Adipocyte (in vitro differentiated cells): ENCODE measurements around the gene PAPPA.

Experiments
- DNase-seq: peaks from one replicate; pipeline ENCODE4 v3.0.0-alpha.2; 2015; ENCODE audit warnings: low read depth
- H3K27me3 ChIP-seq: replicated peaks from 2 replicates; pipeline ENCODE4 v1.7.0; 2013; ENCODE audit warnings: mild to moderate bottlenecking, low read length, moderate library complexity; ENCODE audit not compliant: control insufficient read depth, insufficient read depth
- H3K36me3 ChIP-seq: 2 replicates; pipeline ENCODE4 v1.7.0; 2013; ENCODE audit warnings: low read length, mild to moderate bottlenecking, moderate library complexity; ENCODE audit not compliant: control insufficient read depth, insufficient read depth, severe bottlenecking
- H3K4me1 ChIP-seq: 2 replicates; pipeline ENCODE4 v1.7.0; 2013; ENCODE audit warnings: mild to moderate bottlenecking, low read length, moderate library complexity; ENCODE audit not compliant: control insufficient read depth, insufficient read depth
- H3K4me3 ChIP-seq: 2 replicates; pipeline ENCODE4 v1.7.0; 2013; ENCODE audit warnings: mild to moderate bottlenecking, low read length, moderate library complexity
- H3K9ac ChIP-seq: 2 replicates; pipeline ENCODE4 v1.7.0; 2013; ENCODE audit warnings: mild to moderate bottlenecking, low read length, moderate library complexity
- H3K9me3 ChIP-seq: 2 replicates; pipeline ENCODE4 v1.7.0; 2013; ENCODE audit warnings: mild to moderate bottlenecking, low read length, moderate library complexity; ENCODE audit not compliant: control insufficient read depth

Gene PAPPA

DNA sequence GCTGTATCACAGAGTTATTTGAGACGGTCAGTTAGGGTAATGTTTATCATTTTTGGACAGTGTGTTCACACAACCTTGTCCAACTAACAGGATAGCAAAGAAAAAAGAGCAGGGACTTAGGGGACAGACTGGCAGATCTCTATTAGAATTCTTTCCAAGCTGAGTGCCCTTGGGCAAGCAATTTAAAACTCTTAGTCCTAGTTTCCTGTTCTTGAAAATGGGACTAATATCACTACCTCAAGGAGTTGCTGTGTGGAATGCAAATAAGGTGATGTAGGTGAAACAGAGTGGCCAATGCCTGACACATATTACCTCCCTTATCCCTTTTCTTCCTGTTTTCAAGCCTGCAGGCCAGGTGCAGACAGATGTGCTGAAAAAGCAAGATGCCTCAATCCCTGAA is 186.7 kb downstream of the PAPPA start:
- no peak for DNase-seq
- peaks cover 46% of the 10 kb centered on the region for H3K36me3 ChIP-seq
- H3K4me3 ChIP-seq = no peak overlapping the region
- no peaks in the 10 kb centered on the region for H3K27me3 ChIP-seq
- H3K9me3 ChIP-seq = no peaks in the 10 kb centered on the region
- no peak overlapping the region for H3K9ac ChIP-seq
- H3K4me1 ChIP-seq = peaks cover 21% of the 10 kb centered on the region

DNA sequence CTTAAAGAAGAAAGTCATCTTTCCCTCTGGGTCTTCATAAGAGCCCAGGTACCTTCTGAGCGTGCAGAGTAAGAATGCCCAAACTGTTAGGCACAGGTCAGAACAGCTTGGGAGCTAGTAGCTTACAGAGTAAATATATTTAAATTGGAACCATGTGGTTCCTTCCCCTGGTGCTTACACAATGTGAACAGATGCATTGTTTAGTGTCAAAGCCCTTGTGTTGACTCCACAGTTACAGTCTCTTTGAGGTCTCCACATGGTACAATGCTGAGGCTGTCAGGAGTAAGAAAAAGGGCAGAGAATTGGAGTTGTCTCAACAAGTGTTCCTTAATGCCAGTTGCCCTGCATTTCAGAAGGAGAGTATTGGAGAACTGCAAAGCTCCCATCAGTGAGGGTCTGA is 188.5 kb downstream of the PAPPA start:
- Histone ChIP-seq H3K9me3 (no peaks in the 10 kb centered on the region), H3K4me1 (peaks cover 5% of the 10 kb centered on the region), H3K27me3 (no peaks in the 10 kb centered on the region), H3K4me3 (no peak overlapping the region), H3K9ac (no peak overlapping the region), H3K36me3 (peaks cover 60% of the 10 kb centered on the region)
- DNase-seq = peak; percentile 66

GRCh38 chr9:116342941-116343340 is 189.3 kb downstream of the PAPPA start:
- DNase-seq = no peak
- H3K9ac ChIP-seq = no peak overlapping the region
- H3K4me1 ChIP-seq = no peaks in the 10 kb centered on the region
- no peaks in the 10 kb centered on the region for H3K27me3 ChIP-seq
- H3K4me3 ChIP-seq = no peak overlapping the region
- H3K36me3 ChIP-seq = peaks cover 69% of the 10 kb centered on the region
- H3K9me3 ChIP-seq = no peaks in the 10 kb centered on the region

DNA sequence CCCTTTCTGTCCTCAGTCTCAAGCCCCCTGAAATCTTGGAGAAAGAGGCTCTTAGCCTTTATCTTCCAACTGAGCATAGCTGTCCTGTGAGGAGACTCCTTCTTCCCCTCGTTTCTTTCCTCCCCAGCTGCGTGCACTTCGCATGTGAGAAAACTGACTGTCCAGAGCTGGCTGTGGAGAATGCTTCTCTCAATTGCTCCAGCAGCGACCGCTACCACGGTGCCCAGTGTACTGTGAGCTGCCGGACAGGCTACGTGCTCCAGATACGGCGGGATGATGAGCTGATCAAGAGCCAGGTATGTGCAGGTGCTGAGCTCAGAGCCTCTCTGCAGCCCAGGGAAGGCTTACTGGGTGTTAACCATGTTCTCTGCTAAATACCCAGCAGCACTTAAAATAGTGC is 190.8 kb downstream of the PAPPA start:
- Histone ChIP-seq H3K27me3 (no peaks in the 10 kb centered on the region), H3K9ac (no peak overlapping the region), H3K9me3 (no peaks in the 10 kb centered on the region), H3K4me3 (no peak overlapping the region), H3K36me3 (peaks cover 72% of the 10 kb centered on the region), H3K4me1 (no peaks in the 10 kb centered on the region)
- no peak for DNase-seq

DNA sequence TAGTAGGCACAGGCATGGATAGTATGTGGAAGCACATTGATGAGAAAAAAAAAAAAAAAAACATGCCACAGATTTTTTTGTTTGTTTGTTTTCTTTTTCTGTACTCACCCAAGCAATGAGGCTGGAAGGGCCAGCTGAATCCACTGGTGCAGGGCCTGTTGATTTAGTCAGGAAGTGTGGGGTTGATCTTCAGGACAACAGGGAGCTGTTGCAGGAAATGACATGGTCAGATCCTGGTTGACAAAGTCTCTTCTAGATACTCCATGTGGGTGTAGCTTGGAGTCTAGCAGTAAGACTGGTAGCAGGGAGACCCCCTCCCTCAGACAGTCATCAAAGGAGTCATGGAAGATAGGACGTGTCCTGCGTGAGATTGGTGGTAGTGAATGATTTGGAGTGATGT is 191.8 kb downstream of the PAPPA start:
- no peak for DNase-seq
- Histone ChIP-seq H3K9ac (no peak overlapping the region), H3K4me3 (no peak overlapping the region), H3K27me3 (no peaks in the 10 kb centered on the region), H3K9me3 (no peaks in the 10 kb centered on the region), H3K36me3 (peaks cover 79% of the 10 kb centered on the region), H3K4me1 (no peaks in the 10 kb centered on the region)

GRCh38 chr9:116345817-116346216 is 192.2 kb downstream of the PAPPA start:
- no peaks in the 10 kb centered on the region for H3K27me3 ChIP-seq
- H3K4me3 ChIP-seq = no peak overlapping the region
- H3K9ac ChIP-seq = no peak overlapping the region
- H3K4me1 ChIP-seq = no peaks in the 10 kb centered on the region
- H3K36me3 ChIP-seq = peaks cover 79% of the 10 kb centered on the region
- no peaks in the 10 kb centered on the region for H3K9me3 ChIP-seq
- DNase-seq = no peak

DNA sequence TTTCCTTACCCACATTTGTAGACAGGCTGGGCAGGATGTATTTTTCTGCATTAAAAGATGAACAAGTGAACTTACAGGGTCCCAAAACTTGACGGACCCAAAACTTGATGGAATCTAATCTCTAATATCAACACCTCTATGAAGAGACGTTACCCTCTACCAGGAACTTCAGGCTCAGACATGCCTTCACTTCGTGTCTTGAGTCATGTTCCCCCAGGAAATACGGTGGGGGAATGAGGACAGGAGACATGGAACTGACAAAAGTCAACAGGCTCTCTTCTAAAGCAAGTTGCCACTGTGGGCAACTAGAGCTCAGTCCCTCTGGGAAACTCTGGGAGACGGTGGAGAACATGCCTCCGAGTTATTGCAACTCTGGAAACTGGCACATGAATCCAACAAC is 196.1 kb downstream of the PAPPA start:
- H3K9me3 ChIP-seq = no peaks in the 10 kb centered on the region
- peaks cover 2% of the 10 kb centered on the region for H3K4me1 ChIP-seq
- H3K27me3 ChIP-seq = no peaks in the 10 kb centered on the region
- no peak overlapping the region for H3K4me3 ChIP-seq
- peaks cover 94% of the 10 kb centered on the region for H3K36me3 ChIP-seq
- no peak overlapping the region for H3K9ac ChIP-seq
- DNase-seq = no peak

- peaks cover 7% of the 10 kb centered on the region for H3K4me1 ChIP-seq
- H3K27me3 ChIP-seq = no peaks in the 10 kb centered on the region
- no peak for DNase-seq
- H3K36me3 ChIP-seq = peaks cover 92% of the 10 kb centered on the region
- H3K4me3 ChIP-seq = no peak overlapping the region
- H3K9ac ChIP-seq = no peak overlapping the region
- H3K9me3 ChIP-seq = no peaks in the 10 kb centered on the region
Measured at GRCh38 chr9:116350213-116350612, 196.6 kb downstream of the PAPPA start.

DNA sequence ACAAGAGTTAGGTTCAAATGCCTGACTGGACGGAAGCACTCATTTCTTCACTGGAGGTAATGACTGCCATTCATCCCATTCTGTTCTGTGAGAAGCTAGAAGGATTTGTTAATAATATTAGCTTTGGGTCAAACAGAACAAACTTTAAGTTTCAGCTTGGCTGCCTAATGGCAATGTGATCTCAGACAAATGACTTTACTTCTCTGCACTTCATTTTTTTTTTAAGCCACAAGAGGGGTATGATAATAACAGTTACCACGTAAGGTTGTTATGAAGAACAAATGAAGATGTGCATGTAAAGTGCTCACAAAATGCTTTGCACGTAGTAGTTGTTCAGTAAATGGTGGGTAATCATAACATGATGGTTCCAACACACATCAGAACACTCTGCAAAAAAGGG is 199.4 kb downstream of the PAPPA start:
- Histone ChIP-seq H3K9me3 (no peaks in the 10 kb centered on the region), H3K36me3 (peaks cover 76% of the 10 kb centered on the region)

GRCh38 chr9:116355153-116355921 is 201.7 kb downstream of the PAPPA start:
- H3K9me3 ChIP-seq = no peaks in the 10 kb centered on the region
- DNase-seq = no peak
- peaks cover 26% of the 10 kb centered on the region for H3K4me1 ChIP-seq
- peaks cover 63% of the 10 kb centered on the region for H3K36me3 ChIP-seq
- H3K4me3 ChIP-seq = peak overlapping the region; percentile 25
- H3K27me3 ChIP-seq = no peaks in the 10 kb centered on the region
- H3K9ac ChIP-seq = peak overlapping the region; percentile 54

More for the DNA sequence above, 199.4 kb downstream of the PAPPA start:
- Histone ChIP-seq H3K4me3 (no peak overlapping the region), H3K4me1 (peaks cover 18% of the 10 kb centered on the region), H3K27me3 (no peaks in the 10 kb centered on the region), H3K9ac (no peak overlapping the region)
- no peak for DNase-seq

DNA sequence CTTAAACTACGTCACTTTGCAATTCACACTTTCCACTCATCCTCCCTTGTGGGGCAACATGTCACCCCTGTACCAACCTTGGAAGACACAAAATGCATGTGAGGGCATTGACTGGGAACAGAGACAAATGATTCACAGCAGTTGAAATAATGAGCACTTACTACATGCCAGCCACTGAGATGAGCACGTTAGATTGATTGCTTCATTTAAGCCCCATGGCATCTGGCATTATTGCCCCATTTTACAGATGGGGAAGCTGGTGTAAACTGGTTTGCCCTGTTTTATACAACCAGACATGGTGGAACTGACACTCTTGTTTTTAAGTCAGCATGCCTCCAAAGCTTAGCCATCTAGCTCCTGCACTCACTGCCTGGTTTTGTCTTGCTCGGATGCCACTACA is 204.7 kb downstream of the PAPPA start:
- H3K4me1 ChIP-seq = peaks cover 32% of the 10 kb centered on the region
- no peak overlapping the region for H3K9ac ChIP-seq
- no peaks in the 10 kb centered on the region for H3K9me3 ChIP-seq
- peaks cover 56% of the 10 kb centered on the region for H3K36me3 ChIP-seq
- H3K27me3 ChIP-seq = no peaks in the 10 kb centered on the region
- H3K4me3 ChIP-seq = no peak overlapping the region
- DNase-seq = no peak

DNA sequence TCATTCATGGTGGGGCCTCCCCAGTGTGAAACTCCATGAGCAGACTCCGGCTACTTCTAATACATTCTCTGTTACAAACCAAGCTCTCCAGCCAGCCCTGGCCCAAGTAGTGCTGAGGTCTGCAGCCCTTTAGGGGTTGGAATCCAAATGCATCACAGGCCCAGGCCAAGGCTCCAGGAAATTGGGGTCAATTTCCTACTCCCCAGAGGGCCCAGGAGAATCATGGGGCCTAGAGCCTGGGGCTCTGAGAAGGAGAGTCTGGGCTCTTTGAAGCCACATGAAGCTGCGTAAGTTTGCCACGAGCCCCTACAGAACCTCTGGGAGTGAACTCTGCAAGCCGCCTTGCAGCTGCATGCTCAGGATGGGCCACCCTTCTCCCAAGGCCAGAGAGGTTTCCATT is 206.4 kb downstream of the PAPPA start:
- Histone ChIP-seq H3K9ac (no peak overlapping the region), H3K27me3 (no peaks in the 10 kb centered on the region), H3K36me3 (peaks cover 54% of the 10 kb centered on the region), H3K9me3 (no peaks in the 10 kb centered on the region), H3K4me3 (no peak overlapping the region), H3K4me1 (peaks cover 33% of the 10 kb centered on the region)
- DNase-seq = no peak
